Aorta (tissue), 5 donors: Measurements from ENCODE around the gene DCP1B. TPM values are rescaled to one million over a fixed set of nuclear protein-coding genes. Genes with fewer than 3 reads are reported as not detected.
A peak's percentile ranks its signal among the peaks of the same experiment; 100 is the strongest.

Experiments
- ATAC-seq: fragments of 200-7000 bp; cut with Tn5 transposase; one replicate; pipeline ENCODE4 v1.9.1; 2022; ENCODE audit warnings: moderate library complexity; ENCODE audit not compliant: low FRiP score
- DNase-seq, 2 donors: peaks; one replicate each; pipeline ENCODE4 v3.0.0-alpha.2; 2020
- H3K27ac ChIP-seq, 2 donors: one replicate each; pipeline ENCODE4 v1.5.1; 2013; ENCODE audit warnings: low read length in 2 of 2, mild to moderate bottlenecking in 2 of 2, moderate library complexity in 2 of 2, control low read depth in 1 of 2, inconsistent platforms in 1 of 2, low read depth in 1 of 2
- H3K27me3 ChIP-seq, 2 donors: one replicate each; pipeline ENCODE4 v1.6.1; 2013; ENCODE audit warnings: control low read depth in 1 of 2, low read length in 1 of 2, mild to moderate bottlenecking in 1 of 2, moderate library complexity in 1 of 2; ENCODE audit not compliant: insufficient read depth in 2 of 2, control insufficient read depth in 1 of 2
- H3K36me3 ChIP-seq, 2 donors: one replicate each; pipeline ENCODE4 v1.6.1; 2013; ENCODE audit warnings: control low read depth in 1 of 2, low read length in 1 of 2, mild to moderate bottlenecking in 1 of 2; ENCODE audit not compliant: insufficient read depth in 2 of 2, control insufficient read depth in 1 of 2
- H3K4me1 ChIP-seq, 2 donors: one replicate each; pipeline ENCODE4 v1.6.1; 2013; ENCODE audit warnings: low read length in 2 of 2, control low read depth in 1 of 2, mild to moderate bottlenecking in 1 of 2, moderate library complexity in 1 of 2; ENCODE audit not compliant: insufficient read depth in 2 of 2, control insufficient read depth in 1 of 2
- H3K4me3 ChIP-seq, 2 donors: one replicate each; pipeline ENCODE4 v1.5.1; 2013; ENCODE audit warnings: low read length in 2 of 2, control low read depth in 1 of 2, mild to moderate bottlenecking in 1 of 2
- H3K9me3 ChIP-seq: one replicate; pipeline ENCODE4 v1.6.1; 2013; ENCODE audit warnings: mild to moderate bottlenecking, low read length; ENCODE audit not compliant: control insufficient read depth
- WGBS, 2 donors: extraction: QIAGEN DNeasy Blood & Tissue Kit; methylation state at CpG; one replicate each; pipeline ENCODE4 v1.1.7; 2013; 5-methylcytosine and 5-hydroxymethylcytosine counted together
- intact Hi-C, 2 donors: fragments of 100-400 bp; cut with DNase I; formaldehyde crosslinking; loops; one replicate each; pipeline versions ENCODE4 v1.14.2 to v1.15.0; 2022
- polyA plus RNA-seq, 2 donors: library from polyadenylated mRNA; stranded (reverse); fragments of 200-250 nt; gene quantifications; one replicate each; pipeline ENCODE4 v1.2.3, GENCODE V29; 2013
- total RNA-seq, 2 donors: library from RNA; stranded (reverse); fragmentation: NEBNext Ultra II Directional; extraction: Animal tissue kit (Norgen Biotek cat#: 25700); gene quantifications; one replicate each; pipeline ENCODE4 v1.2.1, GENCODE V29; 2021
- donor health status: healthy with polysubstance abuse.
- donor health status: Bipolar disorder and iron deficiency.
- donor health status: DM: no; HTN: no; CAD: no.
- donor health status: DM: no; HTN: no; CAD: no.
- donor health status: DM: yes; HTN: yes; CAD: no.

Gene DCP1B
- total and polyA plus RNA-seq, 4 donors: 8.0 to 16.9 (median 12.3) TPM

- no peak for ATAC-seq
- no peaks in the 10 kb centered on the region for H3K4me1 ChIP-seq
- DNase-seq: no peak
- 86 to 93% methylated on average over 10 to 11 of the region's 11 CpGs for WGBS, 2 donors
- no peaks in the 10 kb centered on the region for H3K36me3 ChIP-seq
- H3K4me3 ChIP-seq: no peak overlapping the region
- no peaks in the 10 kb centered on the region for H3K9me3 ChIP-seq
- intact Hi-C loops: loop anchor here in 1 of 2 donors (5.0 kb wide), 1 partner anchor 83 kb away; no protein-coding TSS in a partner anchor
- H3K27me3 ChIP-seq: no peaks in the 10 kb centered on the region
- H3K27ac ChIP-seq: no peak overlapping the region
Measured at GRCh38 chr12:1929985-1930802, 74.1 kb downstream of the DCP1B start.

GRCh38 chr12:1929241-1929984 is 74.8 kb downstream of the DCP1B start:
- no peak for DNase-seq
- H3K4me1 ChIP-seq: no peaks in the 10 kb centered on the region
- WGBS, 2 donors: 96% methylated on average over 11 of the region's 11 CpGs
- H3K27ac ChIP-seq: no peak overlapping the region
- no peak for ATAC-seq
- no peaks in the 10 kb centered on the region for H3K9me3 ChIP-seq
- intact Hi-C loops: no loop called here
- H3K27me3 ChIP-seq: no peaks in the 10 kb centered on the region
- H3K4me3 ChIP-seq: no peak overlapping the region
- H3K36me3 ChIP-seq: no peaks in the 10 kb centered on the region

- no peak overlapping the region for H3K4me3 ChIP-seq
- H3K9me3 ChIP-seq: no peaks in the 10 kb centered on the region
- H3K36me3 ChIP-seq: no peaks in the 10 kb centered on the region
- 91% methylated on average over 22 of the region's 22 CpGs for WGBS, 2 donors
- intact Hi-C loops: no loop called here
- DNase-seq (no peak), ATAC-seq (no peak)
- H3K4me1 ChIP-seq: no peaks in the 10 kb centered on the region
- H3K27ac ChIP-seq: no peak overlapping the region
- no peaks in the 10 kb centered on the region for H3K27me3 ChIP-seq
Measured at GRCh38 chr12:1928439-1929121, 75.7 kb downstream of the DCP1B start.

- peak; percentile 6 for ATAC-seq
Measured at GRCh38 chr12:1927751-1928351, 76.4 kb downstream of the DCP1B start.

GRCh38 chr12:1927051-1927680 is 77.1 kb downstream of the DCP1B start:
- Histone ChIP-seq H3K4me1 (no peaks in the 10 kb centered on the region), H3K27ac (no peak overlapping the region), H3K27me3 (no peaks in the 10 kb centered on the region), H3K4me3 (no peak overlapping the region), H3K9me3 (no peaks in the 10 kb centered on the region), H3K36me3 (no peaks in the 10 kb centered on the region)
- WGBS, 2 donors: 92 to 94% methylated on average over 11 of the region's 11 CpGs
- no peak for ATAC-seq
- intact Hi-C loops: no loop called here
- no peak for DNase-seq

More at GRCh38 chr12:1927751-1928351, 76.4 kb downstream of the DCP1B start:
- WGBS, 2 donors: 6 to 8% methylated on average over 15 of the region's 15 CpGs
- intact Hi-C loops: no loop called here
- Histone ChIP-seq H3K36me3 (no peaks in the 10 kb centered on the region), H3K4me3 (no peak overlapping the region), H3K9me3 (no peaks in the 10 kb centered on the region), H3K27ac (no peak overlapping the region), H3K27me3 (no peaks in the 10 kb centered on the region), H3K4me1 (no peaks in the 10 kb centered on the region)
- peak; percentile 77 to 79 for DNase-seq

GRCh38 chr12:1926251-1926657 is 78.0 kb downstream of the DCP1B start:
- H3K36me3 ChIP-seq: no peaks in the 10 kb centered on the region
- H3K4me3 ChIP-seq: no peak overlapping the region
- DNase-seq: peak in 1 of 2 donors; percentile 38
- no peak for ATAC-seq
- no peak overlapping the region for H3K27ac ChIP-seq
- H3K4me1 ChIP-seq: no peaks in the 10 kb centered on the region
- H3K9me3 ChIP-seq: no peaks in the 10 kb centered on the region
- H3K27me3 ChIP-seq: no peaks in the 10 kb centered on the region
- intact Hi-C loops: no loop called here
- 55 to 67% methylated on average over 7 of the region's 7 CpGs for WGBS, 2 donors

- no peaks in the 10 kb centered on the region for H3K4me1 ChIP-seq
- intact Hi-C loops: no loop called here
Measured at GRCh38 chr12:1925684-1926006, 78.6 kb downstream of the DCP1B start.

GRCh38 chr12:1924996-1925683 is 79.1 kb downstream of the DCP1B start:
- WGBS, 2 donors: 80 to 88% methylated on average over 7 of the region's 7 CpGs

More at GRCh38 chr12:1925684-1926006, 78.6 kb downstream of the DCP1B start:
- no peaks in the 10 kb centered on the region for H3K36me3 ChIP-seq
- no peak overlapping the region for H3K27ac ChIP-seq
- H3K27me3 ChIP-seq: no peaks in the 10 kb centered on the region
- ATAC-seq (no peak), DNase-seq (peak; percentile 10 to 44)
- H3K9me3 ChIP-seq: no peaks in the 10 kb centered on the region
- WGBS, 2 donors: 80 to 82% methylated on average over 3 of the region's 3 CpGs
- H3K4me3 ChIP-seq: no peak overlapping the region

More at GRCh38 chr12:1924996-1925683, 79.1 kb downstream of the DCP1B start:
- intact Hi-C loops: no loop called here
- no peak overlapping the region for H3K4me3 ChIP-seq
- H3K4me1 ChIP-seq: no peaks in the 10 kb centered on the region
- no peaks in the 10 kb centered on the region for H3K27me3 ChIP-seq
- no peak for ATAC-seq
- DNase-seq: peak in 1 of 2 donors; percentile 17
- H3K36me3 ChIP-seq: no peaks in the 10 kb centered on the region
- no peaks in the 10 kb centered on the region for H3K9me3 ChIP-seq
- H3K27ac ChIP-seq: no peak overlapping the region
